ENCODE results near the gene SLC37A4. TPM values are rescaled to one million over a fixed set of nuclear protein-coding genes. Genes with fewer than 3 reads are reported as not detected.
A peak's percentile ranks its signal among the peaks of the same experiment; 100 is the strongest.
"Not testable (repeated sequence)": the region's sequence is repeated elsewhere in the genome, so short reads cannot be mapped to it uniquely, and the experiment has no call there.

SLC37A4 gene
- polyA plus RNA-seq, 1 experiment = 21.4 TPM

DNA sequence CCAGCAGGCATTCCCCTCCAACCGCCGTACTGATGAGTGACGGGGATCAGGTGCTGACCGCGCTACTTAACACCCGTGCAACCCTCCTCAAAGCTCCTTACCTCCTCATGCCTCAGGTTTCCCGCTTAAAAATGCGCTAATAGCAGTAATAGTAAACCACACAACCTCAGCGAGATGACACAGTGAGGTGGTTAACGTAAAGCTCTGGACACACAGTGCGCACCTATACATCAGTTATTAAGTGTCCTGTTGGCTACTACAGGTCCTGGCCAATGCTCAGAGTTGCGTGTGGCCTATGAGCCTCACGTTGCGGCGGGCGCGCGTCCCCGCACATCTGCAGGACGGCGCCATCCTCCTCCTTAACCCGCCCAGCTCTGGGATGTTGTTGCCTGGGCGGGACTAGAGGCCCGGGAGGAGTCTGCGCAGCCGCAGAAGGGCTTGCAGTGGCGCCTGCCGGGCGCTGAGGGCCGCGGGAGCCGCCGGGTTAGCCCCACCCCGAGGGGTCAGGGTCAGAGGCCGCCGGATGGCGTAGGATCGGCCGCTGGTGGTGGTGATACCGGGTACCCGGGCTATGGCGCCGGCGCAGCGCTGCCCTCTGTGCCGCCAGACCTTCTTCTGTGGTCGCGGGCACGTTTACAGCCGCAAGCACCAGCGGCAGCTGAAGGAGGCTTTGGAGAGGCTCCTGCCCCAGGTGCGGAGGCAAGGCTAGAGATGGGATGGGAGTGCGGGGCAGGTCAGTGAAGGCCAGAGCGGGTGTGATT lies 32.9 kb downstream of the SLC37A4 start, which contains the start of gene CENATAC:
TSS of gene CENATAC (plus strand) at position 512 of the 761 bp plus-strand sequence. CDS start at position 572, 60 bp downstream.
- POLR2A ChIA-PET = interaction anchor here (0.6 kb wide), 1 partner anchor 19 kb away, joined by 3 read pairs; no protein-coding TSS in a partner anchor
- CTCF ChIA-PET = interaction anchor here (1.2 to 1.4 kb wide), 3 partner anchors 15 to 307 kb away, joined by 3 to 6 read pairs (median 3); no protein-coding TSS in a partner anchor
- H3K36me3 ChIP-seq (ENCODE audit: control insufficient read depth, insufficient read depth, low read length) = no peaks in the 10 kb centered on the region; the same call in 1 of the 2 replicates
- peak within 1 kb of the TSS; percentile 80 for H3K4me3 ChIP-seq (ENCODE audit: low read depth, low read length)
- no peak for TF ChIP-seq CTCF (IDR thresholded peaks at IDR 0.05; ENCODE audit: insufficient read depth, low read depth, low read length)
- peak; percentile 31 for DNase-seq (ENCODE audit: low read depth)
- no peaks in the 10 kb centered on the region for H3K27me3 ChIP-seq (ENCODE audit: control insufficient read depth, insufficient read depth, low read length)

GRCh38 chr11:118996926-118997626 lies 33.6 kb downstream of the SLC37A4 start:
- POLR2A ChIA-PET = no interaction called here
- no peak for DNase-seq (ENCODE audit: low read depth)

GRCh38 chr11:118991486-118992038 lies 39.1 kb downstream of the SLC37A4 start:
- DNase-seq (ENCODE audit: low read depth); H3K27me3 ChIP-seq (ENCODE audit: control insufficient read depth, insufficient read depth, low read length); POLR2A ChIA-PET; CTCF ChIA-PET; H3K4me3 ChIP-seq (ENCODE audit: low read depth, low read length); H3K36me3 ChIP-seq (ENCODE audit: control insufficient read depth, insufficient read depth, low read length): not testable (repeated sequence)

More at GRCh38 chr11:118996926-118997626, 33.6 kb downstream of the SLC37A4 start:
- Histone ChIP-seq H3K27me3 (ENCODE audit: control insufficient read depth, insufficient read depth, low read length) (no peaks in the 10 kb centered on the region), H3K4me3 (ENCODE audit: low read depth, low read length) (peak overlapping the region; percentile 80), H3K36me3 (ENCODE audit: control insufficient read depth, insufficient read depth, low read length) (no peaks in the 10 kb centered on the region; the same call in 1 of the 2 replicates)
- 0 out of 2 replicates have a peak, but pooled peaks have one; percentile 22 for TF ChIP-seq CTCF (IDR thresholded peaks at IDR 0.05; ENCODE audit: insufficient read depth, low read depth, low read length)
- CTCF ChIA-PET = interaction anchor here (1.2 to 1.4 kb wide), 3 partner anchors 16 to 307 kb away, joined by 3 to 6 read pairs (median 3); no protein-coding TSS in a partner anchor

DNA sequence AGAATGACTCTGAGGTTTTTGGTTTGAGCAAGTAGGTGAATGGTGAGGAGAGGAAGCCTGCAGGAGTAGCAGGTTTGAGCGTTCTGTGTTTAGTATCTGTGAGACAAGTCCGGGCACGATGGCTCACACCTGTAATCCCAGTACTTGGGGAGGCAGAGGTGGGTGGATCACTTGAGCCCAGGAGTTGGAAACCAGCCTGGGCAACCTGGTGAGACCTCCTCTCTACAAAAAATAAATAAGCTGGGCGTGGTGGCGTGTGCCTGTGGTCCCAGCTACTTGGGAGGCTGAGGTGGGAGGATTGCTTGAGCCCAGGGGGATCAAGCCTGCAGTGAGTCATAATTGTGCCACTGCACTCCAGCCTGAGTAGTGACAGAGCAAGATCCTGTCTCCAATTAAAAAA lies 42.4 kb downstream of the SLC37A4 start:
- no peaks in the 10 kb centered on the region for H3K36me3 ChIP-seq (ENCODE audit: control insufficient read depth, insufficient read depth, low read length)
- H3K27me3 ChIP-seq (ENCODE audit: control insufficient read depth, insufficient read depth, low read length) = no peaks in the 10 kb centered on the region
- TF ChIP-seq CTCF (IDR thresholded peaks at IDR 0.05; ENCODE audit: insufficient read depth, low read depth, low read length) = no peak
- POLR2A ChIA-PET = no interaction called here
- CTCF ChIA-PET = no interaction called here
- no peak overlapping the region for H3K4me3 ChIP-seq (ENCODE audit: low read depth, low read length)
- no peak for DNase-seq (ENCODE audit: low read depth)

GRCh38 chr11:118984825-118985224 lies 45.9 kb downstream of the SLC37A4 start:
- DNase-seq (ENCODE audit: low read depth) = no peak
- Histone ChIP-seq H3K27me3 (ENCODE audit: control insufficient read depth, insufficient read depth, low read length) (peaks cover 8% of the 10 kb centered on the region; the same call in 1 of the 2 replicates), H3K4me3 (ENCODE audit: low read depth, low read length) (no peak overlapping the region), H3K36me3 (ENCODE audit: control insufficient read depth, insufficient read depth, low read length) (no peaks in the 10 kb centered on the region)
- no peak for TF ChIP-seq CTCF (IDR thresholded peaks at IDR 0.05; ENCODE audit: insufficient read depth, low read depth, low read length)
- POLR2A ChIA-PET = no interaction called here
- CTCF ChIA-PET = interaction anchor here (1.0 to 1.3 kb wide), 2 partner anchors 18 to 28 kb away, joined by 3 read pairs; no protein-coding TSS in a partner anchor

GRCh38 chr11:118984337-118984736 lies 46.3 kb downstream of the SLC37A4 start:
- H3K36me3 ChIP-seq (ENCODE audit: control insufficient read depth, insufficient read depth, low read length); DNase-seq (ENCODE audit: low read depth); POLR2A ChIA-PET; H3K4me3 ChIP-seq (ENCODE audit: low read depth, low read length); H3K27me3 ChIP-seq (ENCODE audit: control insufficient read depth, insufficient read depth, low read length): not testable (repeated sequence)
- CTCF ChIA-PET = interaction anchor here (1.0 to 1.3 kb wide), 2 partner anchors 18 to 27 kb away, joined by 3 read pairs; no protein-coding TSS in a partner anchor
